ENCODE results near the gene ANGPTL4. TPM values are rescaled to one million over a fixed set of nuclear protein-coding genes. Genes with fewer than 3 reads are reported as not detected.
A peak's percentile ranks its signal among the peaks of the same experiment; 100 is the strongest.

The ANGPTL4 gene
- total RNA-seq, 4 donors from 2014 or later = 19.7 to 91.8 (median 41.9) TPM

GRCh38 chr19:8416796-8417195 is 52.8 kb downstream of the ANGPTL4 start:
- H3K27ac ChIP-seq = peak overlapping the region in 3 of 4 donors; percentile 8 to 61 (median 43)
- intact Hi-C loops (cut with DNase I; ENCODE audit: low total_unique reads) = no loop called here
- no peak for DNase-seq
- TF ChIP-seq CTCF (IDR thresholded peaks at IDR 0.05 in 4 of 5, conservative IDR thresholded peaks at IDR 0.05 in 1 of 5) (no peak), POLR2A (IDR thresholded peaks at IDR 0.05) (no peak)
- H3K36me3 ChIP-seq = peaks cover 0 to 4% of the 10 kb centered on the region in 2 donors
- no peak overlapping the region for H3K4me3 ChIP-seq
- H3K4me1 ChIP-seq = peaks cover 14 to 27% of the 10 kb centered on the region in 2 donors
- no peak for ATAC-seq
- no peaks in the 10 kb centered on the region for H3K27me3 ChIP-seq
- in situ Hi-C loops (cut with MboI; ENCODE audit: low sequenced_read_pairs in 4 of 4) = loop anchor here in 3 of 4 donors (5.0 to 10.0 kb wide), 2 partner anchors 88 to 91 kb away; partner anchors contain the start of gene PRAM1 (in 2 of the 3)
- H3K9me3 ChIP-seq = no peaks in the 10 kb centered on the region

- Histone ChIP-seq H3K4me3 (no peak overlapping the region), H3K27ac (no peak overlapping the region), H3K4me1 (peaks cover 16 to 24% of the 10 kb centered on the region in 2 donors), H3K9me3 (no peaks in the 10 kb centered on the region), H3K27me3 (no peaks in the 10 kb centered on the region), H3K36me3 (peaks cover 3 to 8% of the 10 kb centered on the region in 2 donors)
- intact Hi-C loops (cut with DNase I; ENCODE audit: low total_unique reads) = no loop called here
- in situ Hi-C loops (cut with MboI; ENCODE audit: low sequenced_read_pairs in 4 of 4) = no loop called here
- no peak for TF ChIP-seq CTCF (IDR thresholded peaks at IDR 0.05 in 4 of 5, conservative IDR thresholded peaks at IDR 0.05 in 1 of 5)
- TF ChIP-seq POLR2A (IDR thresholded peaks at IDR 0.05) = no peak
- DNase-seq (no peak), ATAC-seq (no peak)
Observed at GRCh38 chr19:8421484-8422461, 57.8 kb downstream of the ANGPTL4 start.

GRCh38 chr19:8423817-8424223 is 59.9 kb downstream of the ANGPTL4 start:
- Histone ChIP-seq H3K9me3 (no peaks in the 10 kb centered on the region), H3K4me3 (peak overlapping the region in 2 of 4 donors; percentile 3 to 17), H3K36me3 (peaks cover 3 to 10% of the 10 kb centered on the region in 2 donors), H3K4me1 (peaks cover 15 to 16% of the 10 kb centered on the region in 2 donors), H3K27me3 (no peaks in the 10 kb centered on the region), H3K27ac (peak overlapping the region; percentile 74 to 78 (median 75))
- TF ChIP-seq CTCF (IDR thresholded peaks at IDR 0.05 in 4 of 5, conservative IDR thresholded peaks at IDR 0.05 in 1 of 5) (no peak), POLR2A (IDR thresholded peaks at IDR 0.05) (peak in 1 of 2 donors; percentile 30)
- intact Hi-C loops (cut with DNase I; ENCODE audit: low total_unique reads) = no loop called here
- ATAC-seq (peak; percentile 98), DNase-seq (peak; percentile 74 to 87)
- in situ Hi-C loops (cut with MboI; ENCODE audit: low sequenced_read_pairs in 4 of 4) = no loop called here

Small RNA genes within 50 kb of the gene (microRNA-seq; reads per million reads assigned to microRNA genes)
- gene MIR4999 (ENCODE audit: borderline replicate concordance in 2 of 2) = 3.4 to 3.5 reads per million in 2 donors

Other genes with a start within 250 kb of the ANGPTL4 start
- gene FBN3, start 214.6 kb upstream of the ANGPTL4 start, total RNA-seq = under 1 TPM in 1 of 4 donors, not detected in 3; 0.15 TPM
- 1 to 10 TPM; 2.1 to 4.0 (median 2.7) TPM for gene CERS4, start 154.8 kb upstream of the ANGPTL4 start, total RNA-seq
- gene CD320, start 55.8 kb upstream of the ANGPTL4 start, total RNA-seq = 10 to 100 TPM; 49.8 to 85.3 (median 66.1) TPM
- gene NDUFA7, start 42.8 kb upstream of the ANGPTL4 start, total RNA-seq = 100 to 1,000 TPM in 1 of 4 donors, 10 to 100 TPM in 3; 75.3 to 129 (median 87.7) TPM
- gene RPS28, start 42.7 kb upstream of the ANGPTL4 start, total RNA-seq = 100 to 1,000 TPM; 248 to 436 (median 313) TPM
- gene KANK3, start 20.9 kb upstream of the ANGPTL4 start, total RNA-seq = 10 to 100 TPM in 3 of 4 donors, 1 to 10 TPM in 1; 7.1 to 16.0 (median 13.7) TPM
- 10 to 100 TPM; 13.4 to 42.9 (median 31.0) TPM for gene RAB11B, start 26.2 kb downstream of the ANGPTL4 start, total RNA-seq
- 100 to 1,000 TPM; 173 to 183 (median 176) TPM for gene MARCHF2, start 49.1 kb downstream of the ANGPTL4 start, total RNA-seq
- gene HNRNPM, start 80.8 kb downstream of the ANGPTL4 start, total RNA-seq = 10 to 100 TPM; 42.5 to 74.6 (median 57.8) TPM
- gene PRAM1, start 138.5 kb downstream of the ANGPTL4 start, total RNA-seq = under 1 TPM in 2 of 4 donors, not detected in 2; 0.16 to 0.27 TPM
- gene ZNF414, start 150.0 kb downstream of the ANGPTL4 start, total RNA-seq = 10 to 100 TPM in 1 of 4 donors, 1 to 10 TPM in 3; 4.7 to 13.3 (median 6.9) TPM
- gene MYO1F, start 213.3 kb downstream of the ANGPTL4 start, total RNA-seq = 1 to 10 TPM in 3 of 4 donors, under 1 TPM in 1; 0.24 to 4.0 (median 1.8) TPM
- 1 to 10 TPM; 2.2 to 7.7 (median 3.6) TPM for gene ADAMTS10, start 246.6 kb downstream of the ANGPTL4 start, total RNA-seq